SK-N-SH (cell line): Measurements from ENCODE around the gene PSMD1. TPM values are rescaled to one million over a fixed set of nuclear protein-coding genes. Genes with fewer than 3 reads are reported as not detected.
A peak's percentile ranks its signal among the peaks of the same experiment; 100 is the strongest.

Experiments used
- CTCF ChIA-PET: fragments of 300-600, 350-600 bp; formaldehyde crosslinking; extraction: SDS; loops from one replicate; lab custom pipeline; 2021; lab: Yijun Ruan, JAX
- POLR2A ChIA-PET: fragments of 350-600 bp; sonication (Branson Sonifier 250); formaldehyde crosslinking; extraction: SDS; loops from one replicate; lab custom pipeline; 2020; ENCODE audit warnings: antibody characterized with exemption, inconsistent platforms; lab: Yijun Ruan, JAX
- DNase-seq: peaks from one replicate; pipeline ENCODE4 v3.0.0; 2012
- H2AFZ ChIP-seq: fragments of 200-600 bp; sonication (generic); 2 replicates; pipeline ENCODE4 v1.8.1; 2016; ENCODE audit warnings: antibody characterized with exemption, mild to moderate bottlenecking, low read depth
- H3F3A ChIP-seq: fragments of 200-600 bp; sonication (generic); replicated peaks from 2 replicates; pipeline ENCODE3; 2016; ENCODE audit warnings: antibody characterized with exemption, mild to moderate bottlenecking; ENCODE audit not compliant: insufficient read depth
- H3K27ac ChIP-seq, 2 experiments: fragments of 200-500 bp in 1 of 2; fragments of 200-600 bp in 1 of 2; sonication (Bioruptor generic) in 1 of 2; sonication (generic), shearing (Covaris generic) in 1 of 2; 2 replicates each; pipeline versions ENCODE4 v1.5.1 to v1.6.1; 2014 to 2016; ENCODE audit warnings: low read depth in 2 of 2, inconsistent platforms in 1 of 2, low read length in 1 of 2, mild to moderate bottlenecking in 1 of 2, mixed read lengths in 1 of 2
- H3K27me3 ChIP-seq: fragments of 200-600 bp; sonication (generic), shearing (Covaris generic); 2 replicates; pipeline ENCODE4 v1.6.1; 2016; ENCODE audit warnings: mixed run types; ENCODE audit not compliant: insufficient read depth
- H3K36me3 ChIP-seq, 2 experiments: fragments of 200-500 bp in 1 of 2; fragments of 200-600 bp in 1 of 2; sonication (Bioruptor generic) in 1 of 2; sonication (generic) in 1 of 2; replicated peaks in 1 of 2; 2 replicates each; pipeline versions ENCODE3 to v1.5.1; 2014 to 2016; ENCODE audit warnings: low read length in 1 of 2, mild to moderate bottlenecking in 1 of 2; ENCODE audit not compliant: insufficient read depth in 2 of 2, control insufficient read depth in 1 of 2
- H3K4me1 ChIP-seq, 2 experiments: fragments of 200-500 bp in 1 of 2; fragments of 200-600 bp in 1 of 2; sonication (Bioruptor generic) in 1 of 2; sonication (generic), shearing (Covaris generic) in 1 of 2; 2 replicates each; pipeline versions ENCODE4 v1.5.1 to v1.6.1; 2014 to 2016; ENCODE audit warnings: low read depth in 1 of 2, low read length in 1 of 2, mixed run types in 1 of 2; ENCODE audit not compliant: insufficient read depth in 2 of 2, control insufficient read depth in 1 of 2
- H3K4me2 ChIP-seq: fragments of 200-600 bp; sonication (generic), shearing (Covaris generic); 2 replicates; pipeline ENCODE4 v1.6.1; 2017; ENCODE audit warnings: mixed run types
- H3K4me3 ChIP-seq, 2 experiments: fragments of 200-500 bp in 1 of 2; fragments of 200-600 bp in 1 of 2; sonication (Bioruptor generic) in 1 of 2; sonication (generic), shearing (Covaris generic) in 1 of 2; 2 replicates each; pipeline versions ENCODE4 v1.5.1 to v1.8.1; 2014 to 2016; ENCODE audit warnings: low read depth in 2 of 2, inconsistent platforms in 1 of 2, low read length in 1 of 2, mild to moderate bottlenecking in 1 of 2, mixed read lengths in 1 of 2, moderate library complexity in 1 of 2
- H3K79me2 ChIP-seq: fragments of 200-600 bp; sonication (generic); 2 replicates; pipeline ENCODE4 v1.8.1; 2017; ENCODE audit warnings: mild to moderate bottlenecking; ENCODE audit not compliant: insufficient read depth
- H3K9ac ChIP-seq: fragments of 200-600 bp; sonication (generic); 2 replicates; pipeline ENCODE4 v1.6.1; 2017; ENCODE audit warnings: mixed run types
- H3K9me2 ChIP-seq: fragments of 200-600 bp; sonication (generic); 2 replicates; pipeline ENCODE4 v1.6.1; 2017; ENCODE audit warnings: mixed run types
- H3K9me3 ChIP-seq: fragments of 200-600 bp; sonication (generic); 2 replicates; pipeline ENCODE4 v1.6.1; 2017; ENCODE audit warnings: mixed run types, mild to moderate bottlenecking, moderate library complexity
- H4K20me1 ChIP-seq: fragments of 200-600 bp; sonication (generic); 2 replicates; pipeline ENCODE4 v1.6.1; 2017; ENCODE audit warnings: mild to moderate bottlenecking, mixed run types; ENCODE audit not compliant: insufficient read depth
- CHD2 ChIP-seq: fragments of 150-350 bp; IDR thresholded peaks from 2 replicates; pipeline ENCODE4 v1.6.1; 2018; ENCODE audit warnings: low read length; ENCODE audit not compliant: partially characterized antibody
- CTCF ChIP-seq: fragments of 200-600 bp; sonication (generic); IDR thresholded peaks from 2 replicates; pipeline ENCODE4 v1.6.1; 2017; ENCODE audit warnings: antibody characterized with exemption, mild to moderate bottlenecking, moderate library complexity
- ELF1 ChIP-seq: IDR thresholded peaks from 2 replicates; pipeline ENCODE4 v1.4.0; 2012
- EP300 ChIP-seq, 2 experiments: IDR thresholded peaks; 2 replicates each; pipeline versions ENCODE4 v1.4.0 to v1.6.1; 2012; ENCODE audit warnings: borderline replicate concordance in 1 of 2, low read depth in 1 of 2, low read length in 1 of 2
- EZH2phosphoT487 ChIP-seq: fragments of 200-600 bp; sonication (generic); IDR thresholded peaks from 2 replicates; pipeline ENCODE4 v1.6.1; 2017; ENCODE audit warnings: low read depth, mixed run types, mild to moderate bottlenecking, antibody characterized with exemption, moderate library complexity, borderline replicate concordance
- FOSL2 ChIP-seq: IDR thresholded peaks from 2 replicates; pipeline ENCODE4 v1.4.0; 2012; ENCODE audit warnings: low read depth, mild to moderate bottlenecking, moderate library complexity, borderline replicate concordance
- FOXJ3 ChIP-seq: sonication (generic); formaldehyde crosslinking; IDR thresholded peaks from 2 replicates; pipeline ENCODE4 v1.5.1; 2020; ENCODE audit warnings: mild to moderate bottlenecking, missing genetic modification reagents
- FOXM1 ChIP-seq: IDR thresholded peaks from 2 replicates; pipeline ENCODE4 v1.4.0; 2012; ENCODE audit warnings: low read depth, mild to moderate bottlenecking
- GABPA ChIP-seq: IDR thresholded peaks from 2 replicates; pipeline ENCODE4 v1.4.0; 2012; ENCODE audit warnings: low read depth, mild to moderate bottlenecking
- GATA2 ChIP-seq: sonication (generic); formaldehyde crosslinking; IDR thresholded peaks from 2 replicates; pipeline ENCODE4 v1.5.0; 2020; ENCODE audit warnings: mild to moderate bottlenecking, missing genetic modification reagents
- IRF3 ChIP-seq: fragments of 150-350 bp; IDR thresholded peaks from 2 replicates; pipeline ENCODE4 v1.6.1; 2016; ENCODE audit warnings: mild to moderate bottlenecking, low read depth, low read length
- MEF2A ChIP-seq: IDR thresholded peaks from 2 replicates; pipeline ENCODE4 v1.4.0; 2012; ENCODE audit warnings: low read depth, borderline replicate concordance
- MXI1 ChIP-seq: IDR thresholded peaks from 2 replicates; pipeline ENCODE4 v1.6.1; 2012; ENCODE audit warnings: mild to moderate bottlenecking, low read depth, low read length, improper control_type of control experiment
- NFIC ChIP-seq: IDR thresholded peaks from 2 replicates; pipeline ENCODE4 v1.4.0; 2012; ENCODE audit warnings: borderline replicate concordance
- NRF1 ChIP-seq: IDR thresholded peaks from 2 replicates; pipeline ENCODE4 v1.6.1; 2012; ENCODE audit warnings: low read depth, mild to moderate bottlenecking, low read length
- PBX3 ChIP-seq: IDR thresholded peaks from 2 replicates; pipeline ENCODE4; 2012
- RCOR1 ChIP-seq: fragments of 150-350 bp; IDR thresholded peaks from 2 replicates; pipeline ENCODE4 v1.6.1; 2017; ENCODE audit warnings: antibody characterized with exemption, low read length
- RFX5 ChIP-seq: IDR thresholded peaks from 2 replicates; pipeline ENCODE4 v1.6.1; 2012; ENCODE audit warnings: mild to moderate bottlenecking, improper control_type of control experiment, low read length
- SIN3A ChIP-seq: IDR thresholded peaks from 2 replicates; pipeline ENCODE4 v1.6.1; 2012; ENCODE audit warnings: low read depth, mild to moderate bottlenecking, low read length, moderate library complexity, borderline replicate concordance
- SMC3 ChIP-seq: IDR thresholded peaks from 2 replicates; pipeline ENCODE4 v1.6.1; 2012; ENCODE audit warnings: low read depth, low read length, improper control_type of control experiment
- TAF1 ChIP-seq: IDR thresholded peaks from 2 replicates; pipeline ENCODE4 v1.6.1; 2012; ENCODE audit warnings: low read depth, mild to moderate bottlenecking, low read length, moderate library complexity, borderline replicate concordance
- TCF12 ChIP-seq: IDR thresholded peaks from 2 replicates; pipeline ENCODE4 v1.4.0; 2012
- ZBTB33 ChIP-seq: IDR thresholded peaks from 2 replicates; pipeline ENCODE4 v1.4.0; 2012; ENCODE audit warnings: low read depth, borderline replicate concordance
- WGBS: methylation state at CpG from one replicate; pipeline ENCODE4 v1.1.6; 2017; ENCODE audit warnings: low lambda C conversion rate; 5-methylcytosine and 5-hydroxymethylcytosine counted together
- polyA plus RNA-seq, 3 experiments: library from polyadenylated mRNA; depleted of rRNA; stranded (reverse); fragments of >200 nt; gene quantifications; 2 replicates each; pipeline ENCODE4 v1.2.3, GENCODE V29; 2012
- TF ChIP-seq, protein P1 (sequence below): IDR thresholded peaks from 2 replicates; pipeline ENCODE4 v1.4.0; 2012; ENCODE audit warnings: low read depth, borderline replicate concordance

PSMD1 gene
- polyA plus RNA-seq, 1 of the 3 experiments (the other 2 are of a cell fraction) = 92.3 TPM

GRCh38 chr2:231174211-231174651, 117.6 kb downstream of the PSMD1 start:
- ChIA-PET CTCF (interaction anchor here (0.9 to 2.1 kb wide), 9 partner anchors 8 to 350 kb away, joined by 3 to 6 read pairs (median 4); no protein-coding TSS in a partner anchor), POLR2A (no interaction called here)
- WGBS = 12% methylated on average over 2 of the region's 2 CpGs
- Histone ChIP-seq H3K4me3 (no peak overlapping the region), H2AFZ (no peak overlapping the region), H3K9me3 (no peaks in the 10 kb centered on the region), H3K27me3 (no peaks in the 10 kb centered on the region), H3K4me1 (peaks cover 9 to 11% of the 10 kb centered on the region in 2 experiments), H3K9ac (no peak overlapping the region), H3K9me2 (no peaks in the 10 kb centered on the region), H4K20me1 (no peaks in the 10 kb centered on the region), H3F3A (peaks cover 5% of the 10 kb centered on the region), H3K27ac (peak overlapping the region; percentile 16 to 76; a peak in 3 of 4 replicates), H3K4me2 (no peak overlapping the region), H3K36me3 (peaks cover 13 to 31% of the 10 kb centered on the region in 2 experiments), H3K79me2 (no peaks in the 10 kb centered on the region)
- TF ChIP-seq NRF1 (no peak), MXI1 (0 out of 2 replicates have a peak, but pooled peaks have one; percentile 20), GABPA (no peak), NFIC (peak; percentile 36; the same call in 1 of the 2 replicates), PBX3 (no peak), RFX5 (no peak), FOXJ3 (CRISPR knock-in tag) (no peak), EZH2phosphoT487 (no peak), FOSL2 (no peak), TCF12 (peak; percentile 20; the same call in 1 of the 2 replicates), EP300 (IDR thresholded peaks at IDR 0.05; ENCODE audit: borderline replicate concordance in 1 of 2, low read depth in 1 of 2, low read length in 1 of 2) (peak in 1 of 2 experiments; percentile 62; a peak in 1 of 4 replicates), IRF3 (no peak), RCOR1 (peak; percentile 34; the same call in 1 of the 2 replicates), TAF1 (no peak), SMC3 (no peak), ZBTB33 (no peak), MEF2A (no peak), ELF1 (no peak), CTCF (no peak), FOXM1 (no peak), CHD2 (no peak), SIN3A (no peak), GATA2 (CRISPR knock-in tag) (peak; percentile 27; the same call in 1 of the 2 replicates)
- TF ChIP-seq, protein P1, sequence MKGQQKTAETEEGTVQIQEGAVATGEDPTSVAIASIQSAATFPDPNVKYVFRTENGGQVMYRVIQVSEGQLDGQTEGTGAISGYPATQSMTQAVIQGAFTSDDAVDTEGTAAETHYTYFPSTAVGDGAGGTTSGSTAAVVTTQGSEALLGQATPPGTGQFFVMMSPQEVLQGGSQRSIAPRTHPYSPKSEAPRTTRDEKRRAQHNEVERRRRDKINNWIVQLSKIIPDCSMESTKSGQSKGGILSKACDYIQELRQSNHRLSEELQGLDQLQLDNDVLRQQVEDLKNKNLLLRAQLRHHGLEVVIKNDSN = no peak
- peak; percentile 49 for DNase-seq
